Cardiac muscle cell (in vitro differentiated cells and primary cell): ENCODE data around the gene C2CD4D. TPM values are rescaled to one million over a fixed set of nuclear protein-coding genes. Genes with fewer than 3 reads are reported as not detected.

Source experiments
- DNase-seq, 2 donors: peaks; one replicate each; pipeline versions ENCODE4 v3.0.0 to v3.0.0-alpha.2; 2010 to 2017; ENCODE audit warnings: low read depth in 1 of 2, low spot score in 1 of 2
- H3K27ac ChIP-seq: fragments of 200-600 bp; sonication (generic); 2 replicates; pipeline ENCODE4 v1.5.1; 2016
- H3K27me3 ChIP-seq: fragments of 200-600 bp; sonication (generic); 2 replicates; pipeline ENCODE4 v1.6.0; 2016; ENCODE audit warnings: control low read depth
- H3K36me3 ChIP-seq: fragments of 200-600 bp; sonication (generic); 2 replicates; pipeline ENCODE4 v1.5.1; 2016; ENCODE audit warnings: control low read depth
- H3K4me1 ChIP-seq: fragments of 200-600 bp; sonication (generic); 2 replicates; pipeline ENCODE4 v1.8.1; 2017; ENCODE audit warnings: low read depth, mild to moderate bottlenecking, mixed run types
- H3K4me3 ChIP-seq: fragments of 200-600 bp; sonication (generic); 2 replicates; pipeline ENCODE4 v1.5.1; 2016; ENCODE audit warnings: mild to moderate bottlenecking
- H3K9me3 ChIP-seq: fragments of 200-600 bp; sonication (generic); 2 replicates; pipeline ENCODE4 v1.5.1; 2017; ENCODE audit warnings: low read depth, mild to moderate bottlenecking, control low read depth
- polyA plus RNA-seq: library from polyadenylated mRNA; unstranded; fragments of >200 nt; fragmentation: Nextera tagmentation; extraction: Ambion mirVana; gene quantifications from 2 replicates; pipeline ENCODE4 v1.2.1, GENCODE V29; 2016
- total RNA-seq: library from RNA; depleted of rRNA; stranded (reverse); fragments of >200 nt; gene quantifications from 2 replicates; pipeline ENCODE4 v1.2.3, GENCODE V29; 2016
- TF ChIP-seq, protein P1 (sequence below): IDR thresholded peaks from 2 replicates; pipeline ENCODE4 v1.5.1; 2012; ENCODE audit warnings: low read depth, mild to moderate bottlenecking, low read length

C2CD4D gene
- total and polyA plus RNA-seq, 2 experiments from 2014 or later, result 0.44 TPM; not detected in 1

DNA sequence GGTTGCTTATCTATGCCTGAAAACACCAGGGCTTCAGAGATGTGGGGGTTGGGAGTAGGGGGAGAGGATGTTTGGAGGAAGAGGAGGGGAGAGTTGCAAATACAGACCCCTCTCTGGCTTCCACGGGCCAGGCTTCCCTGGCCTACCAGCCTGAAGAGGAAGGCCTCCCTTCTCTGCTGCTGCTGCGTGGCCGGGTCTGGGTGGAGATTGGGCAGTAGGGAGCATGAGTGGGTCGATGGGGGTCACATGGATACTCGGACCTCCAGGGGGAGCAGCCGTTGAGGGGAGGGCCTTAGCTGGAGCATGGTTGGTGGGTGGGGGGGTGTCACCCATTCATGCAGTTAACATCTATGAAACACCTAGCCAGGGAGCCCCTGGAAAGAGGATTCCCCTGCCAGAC is 9.6 kb downstream of the C2CD4D start:
- Histone ChIP-seq H3K9me3 (no peaks in the 10 kb centered on the region), H3K36me3 (no peaks in the 10 kb centered on the region), H3K4me1 (no peaks in the 10 kb centered on the region), H3K4me3 (no peak overlapping the region), H3K27me3 (no peaks in the 10 kb centered on the region), H3K27ac (no peak overlapping the region)
- TF ChIP-seq, protein P1, sequence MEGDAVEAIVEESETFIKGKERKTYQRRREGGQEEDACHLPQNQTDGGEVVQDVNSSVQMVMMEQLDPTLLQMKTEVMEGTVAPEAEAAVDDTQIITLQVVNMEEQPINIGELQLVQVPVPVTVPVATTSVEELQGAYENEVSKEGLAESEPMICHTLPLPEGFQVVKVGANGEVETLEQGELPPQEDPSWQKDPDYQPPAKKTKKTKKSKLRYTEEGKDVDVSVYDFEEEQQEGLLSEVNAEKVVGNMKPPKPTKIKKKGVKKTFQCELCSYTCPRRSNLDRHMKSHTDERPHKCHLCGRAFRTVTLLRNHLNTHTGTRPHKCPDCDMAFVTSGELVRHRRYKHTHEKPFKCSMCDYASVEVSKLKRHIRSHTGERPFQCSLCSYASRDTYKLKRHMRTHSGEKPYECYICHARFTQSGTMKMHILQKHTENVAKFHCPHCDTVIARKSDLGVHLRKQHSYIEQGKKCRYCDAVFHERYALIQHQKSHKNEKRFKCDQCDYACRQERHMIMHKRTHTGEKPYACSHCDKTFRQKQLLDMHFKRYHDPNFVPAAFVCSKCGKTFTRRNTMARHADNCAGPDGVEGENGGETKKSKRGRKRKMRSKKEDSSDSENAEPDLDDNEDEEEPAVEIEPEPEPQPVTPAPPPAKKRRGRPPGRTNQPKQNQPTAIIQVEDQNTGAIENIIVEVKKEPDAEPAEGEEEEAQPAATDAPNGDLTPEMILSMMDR, result no peak
- no peak for DNase-seq

DNA sequence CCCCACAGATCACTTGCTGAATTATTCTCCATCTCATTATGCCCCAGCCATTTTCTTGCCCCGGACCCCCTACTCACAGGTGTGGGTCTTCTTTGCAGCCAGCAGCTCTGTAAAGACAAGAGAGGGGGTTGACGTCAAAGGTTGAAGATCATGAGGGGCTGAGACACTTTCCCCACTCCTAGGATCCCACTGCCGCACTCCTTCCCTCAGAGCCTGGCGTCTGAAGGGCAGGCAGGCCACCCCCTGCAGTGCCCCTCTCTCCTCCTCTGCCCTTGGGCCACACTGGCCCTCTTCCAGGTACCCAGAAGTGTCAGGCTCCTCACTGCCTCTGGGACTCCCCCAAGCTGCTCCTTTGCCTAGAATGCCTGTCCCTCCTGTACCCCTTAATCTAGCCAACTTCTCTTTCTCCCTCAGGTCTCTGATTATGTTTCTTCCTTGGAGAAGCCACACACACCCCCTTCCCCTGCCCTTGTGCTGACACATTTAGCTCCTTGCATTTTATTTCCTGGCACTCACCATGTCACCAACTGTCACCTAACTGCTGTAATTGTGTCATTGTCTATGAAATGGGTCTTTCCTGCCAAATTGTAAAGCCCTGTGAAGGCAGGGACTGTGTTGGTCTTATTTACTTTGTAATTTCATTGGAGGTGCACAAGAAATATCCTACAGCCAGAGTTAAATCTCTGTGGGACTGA is 10.1 kb downstream of the C2CD4D start:
- H3K4me3 ChIP-seq, result no peak overlapping the region

DNA sequence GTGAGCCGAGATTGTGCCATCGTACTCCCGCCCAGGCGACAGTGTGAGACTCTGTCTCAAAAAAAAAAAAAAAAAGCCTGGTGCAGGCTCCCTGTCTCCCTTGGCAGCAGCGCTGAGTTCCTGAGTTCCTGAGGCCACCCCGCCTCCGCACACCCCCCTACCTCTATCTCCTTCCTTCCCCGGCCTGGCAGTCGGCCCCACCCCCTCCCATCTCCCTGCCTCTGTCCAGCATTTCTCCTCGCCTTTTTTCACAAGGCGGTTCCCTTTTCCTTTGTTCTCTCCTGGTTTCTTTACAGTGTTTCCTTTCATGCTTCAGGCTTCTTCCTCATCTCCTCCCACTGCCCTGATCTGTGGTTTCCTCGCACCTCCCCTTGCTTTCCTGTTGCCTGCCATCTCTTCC is 10.7 kb downstream of the C2CD4D start:
- TF ChIP-seq, protein P1, result no peak
- no peak overlapping the region for H3K4me3 ChIP-seq
- no peaks in the 10 kb centered on the region for H3K4me1 ChIP-seq
- no peaks in the 10 kb centered on the region for H3K36me3 ChIP-seq
- peak; percentile 71 to 84 for DNase-seq
- H3K9me3 ChIP-seq, result no peaks in the 10 kb centered on the region
- no peaks in the 10 kb centered on the region for H3K27me3 ChIP-seq
- no peak overlapping the region for H3K27ac ChIP-seq

More for the DNA sequence above, 10.1 kb downstream of the C2CD4D start:
- Histone ChIP-seq H3K27ac (no peak overlapping the region), H3K36me3 (no peaks in the 10 kb centered on the region), H3K27me3 (no peaks in the 10 kb centered on the region), H3K9me3 (no peaks in the 10 kb centered on the region), H3K4me1 (no peaks in the 10 kb centered on the region)
- TF ChIP-seq, protein P1, result no peak
- DNase-seq, result no peak

DNA sequence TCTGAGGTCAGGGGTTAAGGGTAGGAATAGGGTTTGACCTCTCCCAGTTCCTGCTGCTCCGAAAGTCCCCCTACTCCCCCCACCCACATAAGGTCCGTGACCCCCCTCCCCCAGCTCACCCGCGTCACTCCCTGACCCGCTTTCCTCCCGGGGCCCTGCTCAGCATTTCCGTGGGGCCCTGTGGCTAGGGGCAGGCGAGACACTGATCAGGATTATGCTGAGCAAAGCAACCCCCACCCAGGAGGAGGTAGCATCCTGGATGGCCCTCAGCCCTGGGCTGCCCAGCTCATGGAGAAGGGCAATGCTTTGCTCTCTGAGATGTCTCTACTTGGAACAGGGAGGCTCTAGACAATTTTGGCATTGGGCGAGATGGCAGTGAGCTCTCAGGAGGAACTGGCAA is 11.8 kb downstream of the C2CD4D start:
- Histone ChIP-seq H3K4me3 (no peak overlapping the region), H3K36me3 (no peaks in the 10 kb centered on the region), H3K27me3 (no peaks in the 10 kb centered on the region), H3K4me1 (no peaks in the 10 kb centered on the region), H3K27ac (no peak overlapping the region), H3K9me3 (no peaks in the 10 kb centered on the region)
- no peak for DNase-seq
- TF ChIP-seq, protein P1, result no peak

DNA sequence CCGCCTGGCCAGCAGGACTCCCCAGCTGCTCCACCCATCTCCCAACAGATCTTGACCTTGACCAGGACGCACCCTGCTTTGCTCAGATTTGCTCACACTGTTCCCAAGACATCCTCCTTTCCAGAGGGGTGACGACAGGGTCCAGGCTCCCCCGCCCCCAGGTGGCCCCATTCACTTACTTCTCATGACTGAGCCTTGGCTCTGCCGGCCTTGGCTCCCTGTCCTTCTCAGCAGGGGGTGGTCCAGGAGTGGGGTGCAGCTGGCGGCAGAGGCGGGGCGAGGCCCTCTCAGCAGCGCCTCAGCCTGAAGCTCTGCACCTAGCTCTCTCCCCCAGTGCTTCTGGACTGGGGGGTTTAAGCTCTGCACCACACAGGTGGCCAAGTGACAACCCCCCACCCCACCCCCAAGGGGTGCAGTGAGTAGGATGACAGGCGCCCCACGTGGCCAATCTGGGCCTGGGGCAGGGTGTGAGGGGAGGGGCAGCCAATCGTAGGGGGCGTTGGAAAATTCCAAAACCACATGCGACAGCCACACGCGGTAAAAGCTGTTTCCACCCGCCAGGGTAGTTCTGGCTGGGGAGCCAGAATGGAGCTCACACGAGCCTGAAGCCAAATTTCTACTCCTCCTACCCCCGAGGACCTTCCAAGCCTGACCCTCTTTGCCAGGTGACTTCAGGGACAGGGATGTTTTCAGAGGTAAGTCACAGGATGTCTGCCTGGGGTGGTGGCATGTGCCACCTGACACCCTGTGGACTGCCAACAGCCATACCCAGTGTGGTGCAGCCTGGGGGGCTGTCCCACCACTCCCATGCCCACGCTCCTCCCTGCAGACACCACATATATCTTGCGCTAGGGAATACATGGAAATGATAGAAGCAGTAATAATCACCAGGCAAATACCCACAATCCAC is 13.6 kb downstream of the C2CD4D start:
- Histone ChIP-seq H3K4me1 (no peaks in the 10 kb centered on the region), H3K27me3 (no peaks in the 10 kb centered on the region), H3K36me3 (no peaks in the 10 kb centered on the region), H3K4me3 (no peak overlapping the region), H3K9me3 (no peaks in the 10 kb centered on the region), H3K27ac (no peak overlapping the region)
- TF ChIP-seq, protein P1, result no peak
- no peak for DNase-seq
